Measurements from ENCODE around the gene RSAD2.

RSAD2 gene

GRCh38 chr2:6881516-6881915 lies 3.9 kb downstream of the RSAD2 start:
- no peaks in the 10 kb centered on the region for H3K9me3 ChIP-seq
- TF ChIP-seq CTCF (IDR thresholded peaks at IDR 0.05): no peak
- H3K27ac ChIP-seq: no peak overlapping the region
- DNase-seq: no peak
- no peak overlapping the region for H3K4me3 ChIP-seq
- peaks cover 0 to 3% of the 10 kb centered on the region in 2 donors for H3K27me3 ChIP-seq
- intact Hi-C loops (cut with DNase I; ENCODE audit: low total_unique reads): no loop called here
- H3K4me1 ChIP-seq: peaks cover 0 to 11% (median 5%) of the 10 kb centered on the region in 4 donors
- no peaks in the 10 kb centered on the region for H3K36me3 ChIP-seq

- no peak overlapping the region for H3K27ac ChIP-seq
- no peak for DNase-seq
- intact Hi-C loops (cut with DNase I; ENCODE audit: low total_unique reads): no loop called here
- peaks cover 0 to 3% of the 10 kb centered on the region in 2 donors for H3K27me3 ChIP-seq
- H3K9me3 ChIP-seq: no peaks in the 10 kb centered on the region
- no peak for TF ChIP-seq CTCF (IDR thresholded peaks at IDR 0.05)
- no peak overlapping the region for H3K4me3 ChIP-seq
- H3K36me3 ChIP-seq: no peaks in the 10 kb centered on the region
- H3K4me1 ChIP-seq: no peaks in the 10 kb centered on the region
Measured at GRCh38 chr2:6883448-6884122, 6.0 kb downstream of the RSAD2 start.

GRCh38 chr2:6885551-6885950 lies 8.0 kb downstream of the RSAD2 start:
- H3K9me3 ChIP-seq: no peaks in the 10 kb centered on the region
- no peak for TF ChIP-seq CTCF (IDR thresholded peaks at IDR 0.05)
- H3K27ac ChIP-seq: no peak overlapping the region
- H3K4me3 ChIP-seq: no peak overlapping the region
- intact Hi-C loops (cut with DNase I; ENCODE audit: low total_unique reads): loop anchor here (5.0 kb wide), 1 partner anchor 1533 kb away; no protein-coding TSS in a partner anchor
- no peaks in the 10 kb centered on the region for H3K36me3 ChIP-seq
- no peaks in the 10 kb centered on the region for H3K4me1 ChIP-seq
- peaks cover 0 to 3% of the 10 kb centered on the region in 2 donors for H3K27me3 ChIP-seq
- DNase-seq: no peak

GRCh38 chr2:6885968-6886367 lies 8.4 kb downstream of the RSAD2 start:
- no peak for TF ChIP-seq CTCF (IDR thresholded peaks at IDR 0.05)
- no peaks in the 10 kb centered on the region for H3K4me1 ChIP-seq
- intact Hi-C loops (cut with DNase I; ENCODE audit: low total_unique reads): loop anchor here (5.0 kb wide), 1 partner anchor 1534 kb away; no protein-coding TSS in a partner anchor
- peaks cover 0 to 3% of the 10 kb centered on the region in 2 donors for H3K27me3 ChIP-seq
- H3K9me3 ChIP-seq: no peaks in the 10 kb centered on the region
- no peak for DNase-seq
- H3K27ac ChIP-seq: no peak overlapping the region
- no peak overlapping the region for H3K4me3 ChIP-seq
- H3K36me3 ChIP-seq: no peaks in the 10 kb centered on the region

GRCh38 chr2:6887751-6888192 lies 10.2 kb downstream of the RSAD2 start:
- no peak overlapping the region for H3K4me3 ChIP-seq
- H3K36me3 ChIP-seq: no peaks in the 10 kb centered on the region
- H3K4me1 ChIP-seq: no peaks in the 10 kb centered on the region
- H3K27ac ChIP-seq: no peak overlapping the region
- intact Hi-C loops (cut with DNase I; ENCODE audit: low total_unique reads): loop anchor here (5.0 kb wide), 1 partner anchor 1535 kb away; no protein-coding TSS in a partner anchor
- H3K27me3 ChIP-seq: no peaks in the 10 kb centered on the region
- DNase-seq: no peak
- TF ChIP-seq CTCF (IDR thresholded peaks at IDR 0.05): no peak
- H3K9me3 ChIP-seq: no peaks in the 10 kb centered on the region

Measured in tibial artery (tissue), 4 donors.